Smooth muscle cell (in vitro differentiated cells): ENCODE measurements around the gene RAB3GAP1. TPM values are rescaled to one million over a fixed set of nuclear protein-coding genes. Genes with fewer than 3 reads are reported as not detected.

Experiments used
- DNase-seq: peaks from one replicate; lab custom pipeline; 2025; ENCODE audit not compliant: unreplicated experiment; lab: John Stamatoyannopoulos, UW
- H2AFZ ChIP-seq: fragments of 200-600 bp; sonication (generic); 2 replicates; pipeline ENCODE4 v1.6.0; 2016; ENCODE audit warnings: antibody characterized with exemption, low read depth, mild to moderate bottlenecking
- H3F3A ChIP-seq: fragments of 200-600 bp; sonication (generic); 2 replicates; pipeline ENCODE4 v1.6.0; 2017; ENCODE audit warnings: antibody characterized with exemption, low read depth
- H3K27ac ChIP-seq: fragments of 200-600 bp; sonication (generic); 2 replicates; pipeline ENCODE4 v1.5.1; 2016; ENCODE audit warnings: low read depth, mild to moderate bottlenecking
- H3K27me3 ChIP-seq: fragments of 200-600 bp; sonication (generic); 2 replicates; pipeline ENCODE4 v1.6.1; 2016; ENCODE audit warnings: low read depth, mild to moderate bottlenecking
- H3K36me3 ChIP-seq: fragments of 200-600 bp; sonication (generic); 2 replicates; pipeline ENCODE4 v1.5.1; 2016; ENCODE audit warnings: low read depth
- H3K4me1 ChIP-seq: fragments of 200-600 bp; sonication (generic); 2 replicates; pipeline ENCODE4 v1.5.1; 2016; ENCODE audit warnings: low read depth
- H3K4me2 ChIP-seq: fragments of 200-600 bp; sonication (generic); 2 replicates; pipeline ENCODE4 v1.6.0; 2016; ENCODE audit warnings: mild to moderate bottlenecking
- H3K4me3 ChIP-seq: fragments of 200-600 bp; sonication (generic); 2 replicates; pipeline ENCODE4 v1.5.1; 2016; ENCODE audit warnings: mild to moderate bottlenecking
- H3K79me2 ChIP-seq: fragments of 200-600 bp; sonication (generic); 2 replicates; pipeline ENCODE4 v1.6.0; 2016; ENCODE audit warnings: low read depth, mild to moderate bottlenecking
- H3K9ac ChIP-seq: fragments of 200-600 bp; sonication (generic); 2 replicates; pipeline ENCODE4 v1.6.0; 2016; ENCODE audit warnings: low read depth
- H3K9me3 ChIP-seq: fragments of 200-600 bp; sonication (generic); replicated peaks from 2 replicates; pipeline ENCODE4 v1.5.1; 2016; ENCODE audit warnings: low read depth
- H4K20me1 ChIP-seq: fragments of 200-600 bp; sonication (generic); 2 replicates; pipeline ENCODE4 v1.6.0; 2016; ENCODE audit warnings: low read depth
- CTCF ChIP-seq: fragments of 200-600 bp; sonication (generic); IDR thresholded peaks from 2 replicates; pipeline ENCODE4 v1.5.1; 2017; ENCODE audit warnings: borderline replicate concordance, mild to moderate bottlenecking, antibody characterized with exemption; ENCODE audit not compliant: insufficient read depth, poor library complexity, severe bottlenecking
- WGBS: methylation state at CpG from one replicate; pipeline ENCODE4 v1.1.7; 2016; ENCODE audit warnings: low lambda C conversion rate; 5-methylcytosine and 5-hydroxymethylcytosine counted together
- polyA plus RNA-seq: library from polyadenylated mRNA; unstranded; fragments of >200 nt; fragmentation: Nextera tagmentation; extraction: Ambion mirVana; gene quantifications from 2 replicates; pipeline ENCODE4 v1.2.1, GENCODE V29; 2016
- total RNA-seq: library from RNA; depleted of rRNA; stranded (reverse); fragments of >200 nt; gene quantifications from 2 replicates; pipeline ENCODE4 v1.2.3, GENCODE V29; 2014

The RAB3GAP1 gene
- total and polyA plus RNA-seq, 2 experiments from 2014 or later = 14.6 to 39.8 TPM

DNA sequence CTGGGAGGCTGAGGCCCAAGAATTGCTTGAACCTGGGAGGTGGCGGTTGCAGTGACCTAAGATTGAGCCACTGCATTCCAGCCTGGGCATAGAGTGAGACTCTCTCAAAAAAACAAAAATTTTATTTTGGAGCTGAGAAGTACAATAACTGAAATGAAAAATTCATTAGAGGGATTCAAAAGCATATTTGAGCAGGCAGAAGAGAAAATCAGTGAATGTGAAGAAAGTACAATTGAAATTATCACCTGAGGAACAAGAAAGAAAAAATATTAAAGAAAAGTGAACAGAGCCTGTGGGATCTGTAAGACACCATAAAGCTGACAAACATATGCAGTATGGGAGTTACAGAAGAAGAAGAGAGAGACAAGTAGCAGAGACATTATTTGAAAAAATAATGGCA, 137.1 kb downstream of the RAB3GAP1 start:
- H3K9me3 ChIP-seq = no peaks in the 10 kb centered on the region
- no peak overlapping the region for H3K4me3 ChIP-seq
- H3K4me2 ChIP-seq = no peak overlapping the region
- no peaks in the 10 kb centered on the region for H3K27me3 ChIP-seq
- no peak overlapping the region for H3K9ac ChIP-seq
- WGBS = 97% methylated on average over 1 of the region's 1 CpG
- H4K20me1 ChIP-seq = no peaks in the 10 kb centered on the region
- no peaks in the 10 kb centered on the region for H3F3A ChIP-seq
- TF ChIP-seq CTCF = no peak
- H3K36me3 ChIP-seq = no peaks in the 10 kb centered on the region
- no peaks in the 10 kb centered on the region for H3K79me2 ChIP-seq
- H3K4me1 ChIP-seq = no peaks in the 10 kb centered on the region
- H2AFZ ChIP-seq = no peak overlapping the region
- no peak for DNase-seq
- no peak overlapping the region for H3K27ac ChIP-seq

DNA sequence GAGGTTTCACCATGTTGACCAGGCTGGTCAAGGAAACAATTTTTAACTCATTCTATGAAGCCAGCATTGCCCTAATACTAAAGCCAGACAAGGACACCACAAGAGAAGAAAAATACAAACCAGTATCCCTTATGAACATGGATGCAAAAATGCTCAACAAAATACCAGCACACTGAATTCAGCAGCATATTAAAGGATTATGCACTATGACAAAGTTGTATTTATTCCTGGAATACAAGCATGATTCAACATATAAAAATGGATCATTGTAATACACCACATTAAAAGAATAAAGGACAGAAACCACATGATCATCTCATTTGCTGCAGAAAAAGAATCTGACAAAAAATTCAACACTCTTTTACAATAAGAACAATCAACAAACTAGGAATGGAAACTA, 138.7 kb downstream of the RAB3GAP1 start:
- no peaks in the 10 kb centered on the region for H3K36me3 ChIP-seq
- no peaks in the 10 kb centered on the region for H3K9me3 ChIP-seq
- H3K27me3 ChIP-seq = no peaks in the 10 kb centered on the region
- no peaks in the 10 kb centered on the region for H3K4me1 ChIP-seq
- no peak for DNase-seq
- no peaks in the 10 kb centered on the region for H4K20me1 ChIP-seq
- H3K4me2 ChIP-seq = no peak overlapping the region
- no peak overlapping the region for H3K27ac ChIP-seq
- H3K4me3 ChIP-seq = no peak overlapping the region
- TF ChIP-seq CTCF = no peak
- no peak overlapping the region for H3K9ac ChIP-seq
- no peak overlapping the region for H2AFZ ChIP-seq
- no peaks in the 10 kb centered on the region for H3K79me2 ChIP-seq
- H3F3A ChIP-seq = no peaks in the 10 kb centered on the region

DNA sequence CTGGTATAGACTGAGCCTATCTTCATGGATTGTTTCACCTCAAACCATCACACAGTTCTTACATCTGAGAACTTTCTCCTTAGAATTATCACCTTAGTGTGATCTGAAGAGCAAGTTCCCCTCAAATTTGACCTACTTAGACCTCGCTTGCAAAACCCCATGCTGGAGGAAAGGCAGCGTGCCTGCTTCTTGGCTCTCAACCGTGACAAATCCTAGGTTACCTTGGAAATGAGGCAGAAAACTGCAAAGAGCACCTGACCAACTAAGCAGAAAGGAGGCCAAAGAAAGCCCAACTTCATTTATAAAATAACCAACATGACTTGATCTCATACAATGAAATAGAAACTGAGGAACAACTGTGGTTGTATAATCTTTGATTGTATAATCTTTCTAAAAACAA, 146.4 kb downstream of the RAB3GAP1 start:
- H3K36me3 ChIP-seq = no peaks in the 10 kb centered on the region
- no peaks in the 10 kb centered on the region for H4K20me1 ChIP-seq
- H3K4me2 ChIP-seq = no peak overlapping the region
- no peak for TF ChIP-seq CTCF
- no peak overlapping the region for H2AFZ ChIP-seq
- no peak overlapping the region for H3K9ac ChIP-seq
- no peaks in the 10 kb centered on the region for H3K9me3 ChIP-seq
- H3F3A ChIP-seq = no peaks in the 10 kb centered on the region
- H3K4me3 ChIP-seq = no peak overlapping the region
- H3K27me3 ChIP-seq = no peaks in the 10 kb centered on the region
- H3K79me2 ChIP-seq = no peaks in the 10 kb centered on the region
- DNase-seq = no peak
- no peaks in the 10 kb centered on the region for H3K4me1 ChIP-seq
- no peak overlapping the region for H3K27ac ChIP-seq
- 95% methylated on average over 3 of the region's 3 CpGs for WGBS

DNA sequence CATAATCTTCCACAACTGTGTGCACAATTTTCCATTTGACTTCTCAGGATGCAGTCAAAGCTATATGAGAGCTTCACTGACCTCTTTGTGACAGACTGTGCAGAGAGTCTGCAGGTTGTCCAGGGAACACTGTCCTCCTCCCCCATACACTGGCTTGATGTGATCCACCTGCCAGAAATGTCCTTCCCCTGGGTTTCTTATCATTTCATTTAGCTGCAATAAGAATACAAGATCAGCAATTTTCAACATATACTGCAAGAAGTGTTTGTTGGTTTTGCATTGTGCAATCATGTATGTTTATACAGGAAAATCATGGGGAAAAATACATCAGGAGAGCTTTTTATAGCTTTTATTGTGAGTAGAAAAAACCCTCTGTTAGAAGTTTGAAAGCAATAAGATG, 150.7 kb downstream of the RAB3GAP1 start:
- no peak for TF ChIP-seq CTCF
- no peak for DNase-seq
- no peaks in the 10 kb centered on the region for H4K20me1 ChIP-seq

More for the DNA sequence above, 150.7 kb downstream of the RAB3GAP1 start:
- Histone ChIP-seq H3K79me2 (no peaks in the 10 kb centered on the region), H3K36me3 (no peaks in the 10 kb centered on the region), H3K27ac (no peak overlapping the region), H2AFZ (no peak overlapping the region), H3K4me1 (no peaks in the 10 kb centered on the region), H3K4me3 (no peak overlapping the region), H3K9ac (no peak overlapping the region), H3F3A (no peaks in the 10 kb centered on the region), H3K27me3 (no peaks in the 10 kb centered on the region), H3K9me3 (no peaks in the 10 kb centered on the region), H3K4me2 (no peak overlapping the region)
